Common myeloid progenitor, CD34-positive (primary cell): Measurements from ENCODE around the gene SLC4A5.

Source experiments
- CTCF ChIA-PET: fragments of 350-600 bp; sonication (Branson Sonifier 250); formaldehyde crosslinking; loops from one replicate; lab custom pipeline; 2021; ENCODE audit warnings: antibody characterized with exemption; lab: Charles Lee
- POLR2A ChIA-PET: fragments of 350-600 bp; sonication (Branson Sonifier 250); formaldehyde crosslinking; loops from one replicate; lab custom pipeline; 2021; ENCODE audit warnings: antibody characterized with exemption; lab: Charles Lee
- DNase-seq, 3 donors: peaks; one replicate each; pipeline versions ENCODE4 v3.0.0 to v3.0.0-alpha.2; 2013
- H3K27ac ChIP-seq, 2 experiments: 1 replicate in 1 of 2; 2 replicates in 1 of 2; pipeline ENCODE4 v1.7.0; 2013; ENCODE audit warnings: inconsistent platforms in 2 of 2, low read length in 2 of 2, mild to moderate bottlenecking in 2 of 2, low read depth in 1 of 2, moderate library complexity in 1 of 2; ENCODE audit not compliant: severe bottlenecking in 2 of 2, insufficient read depth in 1 of 2, poor library complexity in 1 of 2
- H3K27me3 ChIP-seq, 5 experiments: replicated peaks in 2 of 5; 1 replicate in 3 of 5; 2 replicates in 2 of 5; pipeline versions ENCODE4 v1.6.1 to v1.7.0; 2013; ENCODE audit warnings: low read length in 4 of 5, mild to moderate bottlenecking in 2 of 5, moderate library complexity in 2 of 5, inconsistent platforms in 1 of 5; ENCODE audit not compliant: insufficient read depth in 5 of 5, control insufficient read depth in 4 of 5
- H3K36me3 ChIP-seq, 4 experiments: 1 replicate in 2 of 4; 2 replicates in 2 of 4; pipeline versions ENCODE4 v1.6.1 to v1.7.0; 2013; ENCODE audit warnings: low read length in 3 of 4, control low read depth in 1 of 4, mild to moderate bottlenecking in 1 of 4; ENCODE audit not compliant: control insufficient read depth in 4 of 4, insufficient read depth in 4 of 4
- H3K4me1 ChIP-seq, 4 experiments: 1 replicate in 3 of 4; 2 replicates in 1 of 4; pipeline versions ENCODE4 v1.6.1 to v1.7.1; 2013; ENCODE audit warnings: low read length in 3 of 4, mild to moderate bottlenecking in 3 of 4, control low read depth in 1 of 4, inconsistent platforms in 1 of 4, moderate library complexity in 1 of 4; ENCODE audit not compliant: control insufficient read depth in 4 of 4, insufficient read depth in 4 of 4; ENCODE audit errors: control extremely low read depth in 1 of 4
- H3K4me3 ChIP-seq, 7 experiments: 1 replicate in 4 of 7; 2 replicates in 3 of 7; pipeline versions ENCODE4 v1.5.1 to v1.7.0; 2013; ENCODE audit warnings: mild to moderate bottlenecking in 7 of 7, low read length in 6 of 7, moderate library complexity in 6 of 7, inconsistent platforms in 2 of 7, low read depth in 2 of 7, control low read depth in 1 of 7; ENCODE audit not compliant: insufficient read depth in 4 of 7, control insufficient read depth in 1 of 7; ENCODE audit errors: extremely low read depth in 1 of 7
- H3K9me3 ChIP-seq, 5 experiments: 1 replicate in 4 of 5; 2 replicates in 1 of 5; pipeline versions ENCODE4 v1.6.1 to v1.7.1; 2013; ENCODE audit warnings: low read length in 4 of 5, mild to moderate bottlenecking in 2 of 5, inconsistent platforms in 1 of 5, low read depth in 1 of 5, moderate library complexity in 1 of 5; ENCODE audit not compliant: control insufficient read depth in 4 of 5, insufficient read depth in 2 of 5; ENCODE audit errors: control extremely low read depth in 1 of 5
- WGBS: methylation state at CpG from one replicate; pipeline ENCODE4 v1.1.5; 2013; ENCODE audit not compliant: insufficient coverage; 5-methylcytosine and 5-hydroxymethylcytosine counted together

SLC4A5 gene

GRCh38 chr2:74304332-74305148 is 38.7 kb downstream of the SLC4A5 start:
- Histone ChIP-seq H3K9me3 (peaks cover 0 to 1% (median 0%) of the 10 kb centered on the region in 5 experiments), H3K27ac (no peak overlapping the region), H3K4me3 (no peak overlapping the region), H3K27me3 (no peaks in the 10 kb centered on the region), H3K36me3 (no peaks in the 10 kb centered on the region), H3K4me1 (no peaks in the 10 kb centered on the region)
- POLR2A ChIA-PET: no interaction called here
- CTCF ChIA-PET: no interaction called here
- WGBS: 100% methylated on average over 2 of the region's 7 CpGs
- no peak for DNase-seq

DNA sequence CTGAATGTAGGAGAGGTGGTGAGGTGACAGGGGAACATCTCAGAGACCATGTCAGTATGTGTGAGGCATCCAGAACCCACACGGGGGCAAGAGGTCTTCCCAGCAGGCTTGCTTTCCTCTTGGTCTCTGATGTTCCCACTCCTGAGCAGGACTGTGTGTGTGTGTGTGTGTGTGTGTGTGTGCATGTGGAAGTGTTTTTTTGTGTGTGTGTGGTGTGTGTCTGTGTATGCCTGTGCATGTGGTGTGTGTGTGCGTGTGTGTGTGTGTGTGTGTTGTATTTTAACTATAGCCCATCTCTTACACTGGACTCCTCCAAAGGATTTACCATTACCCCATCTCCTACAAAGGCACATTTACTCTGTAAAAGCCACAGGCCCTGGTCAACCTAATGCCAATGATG is 40.4 kb downstream of the SLC4A5 start:
- POLR2A ChIA-PET: interaction anchor here (0.6 kb wide), 1 partner anchor 15 kb away, joined by 3 read pairs; no protein-coding TSS in a partner anchor
- no CpG with 5 or more reads among the region's 2 CpGs for WGBS
- no peak overlapping the region for H3K27ac ChIP-seq
- no peaks in the 10 kb centered on the region for H3K4me1 ChIP-seq
- H3K9me3 ChIP-seq: peaks cover 0 to 5% (median 0%) of the 10 kb centered on the region in 5 experiments
- H3K27me3 ChIP-seq: no peaks in the 10 kb centered on the region
- H3K36me3 ChIP-seq: peaks cover 0 to 3% (median 1%) of the 10 kb centered on the region in 4 experiments
- H3K4me3 ChIP-seq: no peak overlapping the region
- CTCF ChIA-PET: interaction anchor here (1.4 kb wide), 1 partner anchor 32 kb away, joined by 4 read pairs; no protein-coding TSS in a partner anchor
- no peak for DNase-seq

DNA sequence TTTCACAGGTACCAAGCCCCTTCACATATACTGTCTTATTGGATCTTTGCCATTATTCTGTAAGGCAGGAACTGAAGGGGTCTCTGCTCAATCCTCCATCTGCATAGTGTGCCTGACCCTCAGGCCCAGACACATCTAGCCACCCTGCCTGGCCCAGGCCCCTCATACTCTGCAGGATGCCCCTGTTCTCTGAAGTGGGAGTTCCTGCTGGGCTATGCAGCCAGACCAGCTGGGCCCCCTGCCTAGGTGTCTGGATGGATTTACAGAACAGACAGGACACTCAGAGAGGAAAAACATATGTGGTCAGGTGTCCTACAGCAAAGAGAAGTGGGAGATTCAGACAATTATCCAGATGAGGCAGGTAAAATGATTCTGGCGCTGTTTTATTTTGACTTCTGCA is 42.0 kb downstream of the SLC4A5 start:
- POLR2A ChIA-PET: no interaction called here

GRCh38 chr2:74300506-74300905 is 42.7 kb downstream of the SLC4A5 start:
- peaks cover 0 to 4% (median 0%) of the 10 kb centered on the region in 5 experiments for H3K9me3 ChIP-seq
- ChIA-PET POLR2A (no interaction called here), CTCF (interaction anchor here (0.8 to 1.9 kb wide), 4 partner anchors 13 to 34 kb away, joined by 3 to 7 read pairs (median 3); no protein-coding TSS in a partner anchor)
- no peak overlapping the region for H3K4me3 ChIP-seq
- H3K36me3 ChIP-seq: peaks cover 0 to 3% (median 1%) of the 10 kb centered on the region in 4 experiments
- no peaks in the 10 kb centered on the region for H3K27me3 ChIP-seq
- H3K27ac ChIP-seq: no peak overlapping the region
- H3K4me1 ChIP-seq: no peaks in the 10 kb centered on the region
- WGBS: 100% methylated on average over 1 of the region's 2 CpGs
- DNase-seq: no peak

More for the DNA sequence above, 42.0 kb downstream of the SLC4A5 start:
- no peak overlapping the region for H3K4me3 ChIP-seq
- CTCF ChIA-PET: interaction anchor here (0.8 to 1.9 kb wide), 3 partner anchors 14 to 34 kb away, joined by 3 to 7 read pairs (median 3); no protein-coding TSS in a partner anchor
- peaks cover 0 to 4% (median 0%) of the 10 kb centered on the region in 5 experiments for H3K9me3 ChIP-seq
- H3K4me1 ChIP-seq: no peaks in the 10 kb centered on the region
- no peaks in the 10 kb centered on the region for H3K27me3 ChIP-seq
- no peak overlapping the region for H3K27ac ChIP-seq
- no CpG with 5 or more reads among the region's 1 CpG for WGBS
- no peak for DNase-seq
- H3K36me3 ChIP-seq: peaks cover 0 to 3% (median 1%) of the 10 kb centered on the region in 4 experiments

DNA sequence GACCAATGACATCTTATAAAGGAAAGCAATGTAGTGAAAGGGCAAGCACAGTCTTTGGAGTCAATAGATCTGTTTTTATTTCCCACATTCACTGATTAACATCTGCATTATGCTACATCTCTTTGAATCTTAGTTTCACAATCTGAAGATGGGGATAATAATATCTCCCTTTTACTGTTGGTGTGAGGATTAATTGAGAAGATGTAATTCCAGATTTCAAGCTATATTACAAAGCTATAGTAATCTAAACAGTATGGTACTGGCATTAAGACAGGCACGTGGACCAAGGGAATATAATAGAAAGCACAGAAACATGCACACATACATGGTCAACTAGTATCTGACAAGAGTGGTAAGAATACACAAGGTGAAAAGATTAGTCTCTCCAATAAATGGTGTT is 45.3 kb downstream of the SLC4A5 start:
- Histone ChIP-seq H3K4me1 (no peaks in the 10 kb centered on the region), H3K9me3 (peaks cover 0 to 4% (median 0%) of the 10 kb centered on the region in 5 experiments), H3K4me3 (no peak overlapping the region), H3K27me3 (no peaks in the 10 kb centered on the region), H3K27ac (no peak overlapping the region), H3K36me3 (peaks cover 0 to 3% (median 1%) of the 10 kb centered on the region in 4 experiments)
- no CpG with 5 or more reads among the region's 1 CpG for whole genome bisulfite sequencing
- POLR2A ChIA-PET: no interaction called here
- no peak for DNase-seq
- CTCF ChIA-PET: interaction anchor here (1.6 kb wide), 1 partner anchor 46 kb away, joined by 3 read pairs; no protein-coding TSS in a partner anchor

- peaks cover 0 to 4% (median 0%) of the 10 kb centered on the region in 5 experiments for H3K9me3 ChIP-seq
- no peak for DNase-seq
- no peak overlapping the region for H3K27ac ChIP-seq
- peaks cover 0 to 3% (median 1%) of the 10 kb centered on the region in 4 experiments for H3K36me3 ChIP-seq
- no peaks in the 10 kb centered on the region for H3K4me1 ChIP-seq
- CTCF ChIA-PET: interaction anchor here (1.6 kb wide), 1 partner anchor 47 kb away, joined by 3 read pairs; no protein-coding TSS in a partner anchor
- H3K27me3 ChIP-seq: no peaks in the 10 kb centered on the region
- H3K4me3 ChIP-seq: no peak overlapping the region
- POLR2A ChIA-PET: no interaction called here
Measured at GRCh38 chr2:74297391-74297790, 45.8 kb downstream of the SLC4A5 start.
